ENCODE measurements around the gene CDK9. TPM values are rescaled to one million over a fixed set of nuclear protein-coding genes. Genes with fewer than 3 reads are reported as not detected.
"Not testable (repeated sequence)": the region's sequence is repeated elsewhere in the genome, so short reads cannot be mapped to it uniquely, and the experiment has no call there.

Gene CDK9
- total RNA-seq, 1 experiment from 2014 or later: 20.7 TPM

DNA sequence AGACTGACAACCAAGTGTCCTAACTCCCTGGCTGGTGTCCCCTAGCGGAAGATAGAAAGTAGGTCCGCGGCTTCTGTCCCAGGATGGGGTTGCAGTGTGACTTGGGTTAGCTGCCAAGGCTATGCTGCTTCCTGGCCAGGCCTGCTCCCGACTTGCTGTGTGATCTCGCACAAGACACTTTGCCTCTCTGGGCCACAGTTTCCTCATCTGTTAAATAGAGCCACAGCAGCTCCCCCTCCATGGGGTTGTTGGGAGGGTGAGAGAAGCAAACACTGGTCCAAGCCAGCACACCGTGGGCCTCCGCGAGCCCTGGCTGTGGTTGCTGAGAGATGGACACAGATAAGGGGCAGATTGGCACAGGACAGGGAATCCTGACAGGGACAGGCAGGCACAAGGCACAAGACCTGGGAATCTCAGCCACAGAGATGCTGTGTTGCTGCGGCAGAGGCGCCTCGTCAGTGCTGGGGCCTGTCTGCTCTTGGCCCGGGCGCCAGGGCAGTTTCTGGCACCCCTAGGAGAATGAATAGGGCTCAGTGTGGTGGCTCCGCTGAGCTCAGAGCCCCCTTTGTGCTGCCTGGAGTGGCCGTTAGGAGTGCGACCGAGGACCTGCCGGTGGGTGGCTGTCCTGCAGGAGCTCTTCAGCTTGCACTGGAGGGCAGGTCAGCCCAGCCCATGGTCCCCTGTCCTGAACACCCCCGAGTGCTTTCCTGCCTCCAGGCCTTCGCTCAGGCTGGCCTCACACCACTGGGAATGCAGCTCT is 5.5 kb upstream of the CDK9 start:
- DNase-seq (ENCODE audit: low read depth): no peak

DNA sequence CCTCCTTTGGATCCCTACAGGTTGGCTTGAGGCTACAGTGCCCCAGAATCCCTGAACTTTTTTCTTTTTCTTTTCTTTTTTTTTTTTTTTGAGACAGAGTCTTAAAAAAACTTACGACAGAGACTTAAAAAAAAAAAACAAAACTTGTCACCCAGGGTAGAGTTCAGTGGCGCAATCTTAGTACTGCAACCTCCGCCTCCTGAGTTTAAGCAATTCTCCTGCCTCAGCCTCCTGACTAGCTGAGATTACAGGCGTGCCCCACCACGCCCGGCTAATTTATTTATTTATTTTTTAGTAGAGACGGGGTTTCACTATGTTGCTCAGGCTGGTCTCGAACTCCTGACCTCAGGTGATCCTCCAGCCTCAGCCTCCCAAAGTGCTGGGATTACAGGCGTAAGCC is 4.9 kb upstream of the CDK9 start:
- DNase-seq (ENCODE audit: low read depth): not testable (repeated sequence)

DNA sequence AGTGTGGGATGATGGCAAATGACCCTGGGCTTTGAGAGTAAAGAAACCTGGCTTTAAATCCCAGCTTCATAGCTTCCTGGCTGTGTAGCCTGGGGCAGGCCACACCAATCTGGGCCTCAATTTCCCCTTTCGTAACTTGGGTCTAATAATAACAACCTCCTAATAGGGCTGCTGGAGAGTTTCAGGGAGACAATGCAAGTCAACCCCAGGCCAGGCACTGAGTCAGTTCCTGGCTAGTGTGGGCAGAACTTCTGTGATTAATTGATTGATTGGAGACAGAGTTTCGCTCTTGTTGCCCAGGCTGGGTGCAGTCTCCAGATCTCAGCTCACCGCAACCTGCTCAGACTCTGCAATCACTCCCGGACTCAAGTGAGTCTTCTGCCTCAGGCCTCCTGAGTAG is 4.0 kb upstream of the CDK9 start:
- no peak for DNase-seq (ENCODE audit: low read depth)

DNA sequence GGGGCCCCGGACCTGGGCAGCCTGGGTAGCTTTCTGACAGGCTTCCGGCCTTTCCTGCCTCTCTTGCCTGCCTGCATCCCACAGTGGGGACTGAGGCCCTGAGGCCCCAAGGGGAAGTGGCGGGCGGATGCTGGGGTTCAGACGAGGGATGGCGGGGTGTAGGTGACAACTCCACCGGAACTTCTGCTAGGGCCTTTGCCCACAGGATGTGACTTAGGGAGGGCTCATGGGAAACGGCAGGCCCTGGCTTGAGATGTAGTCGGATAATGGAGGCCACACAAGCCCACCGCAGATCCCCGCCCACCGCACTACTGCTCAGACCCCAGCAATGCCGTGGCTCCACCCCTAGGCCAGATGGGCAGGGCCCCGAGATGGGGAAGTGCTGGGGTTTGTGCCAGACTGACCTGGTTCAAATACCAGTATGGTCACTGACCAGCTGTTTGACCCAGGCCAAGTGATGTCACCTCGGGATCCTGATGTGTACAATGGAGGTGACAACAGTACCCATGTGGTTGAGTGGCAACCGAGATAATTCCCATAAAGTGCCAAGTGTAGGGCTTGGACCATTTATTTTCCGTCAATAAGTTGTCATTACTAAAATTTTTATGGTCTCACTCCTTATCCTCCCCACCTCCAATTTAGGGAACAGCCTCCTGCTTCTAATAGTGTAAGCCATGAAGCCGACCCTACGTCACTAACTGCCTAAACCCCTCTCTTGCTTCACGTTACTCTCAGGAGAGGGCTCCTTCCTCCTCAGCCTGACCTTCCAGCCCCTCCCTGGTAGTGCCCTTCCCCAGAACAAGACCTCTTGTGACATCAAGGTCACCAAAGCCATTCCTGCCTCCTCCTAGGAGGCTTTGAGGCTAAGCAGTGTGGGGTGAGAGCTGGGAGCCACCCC is 2.5 kb upstream of the CDK9 start:
- DNase-seq (ENCODE audit: low read depth): no peak

DNA sequence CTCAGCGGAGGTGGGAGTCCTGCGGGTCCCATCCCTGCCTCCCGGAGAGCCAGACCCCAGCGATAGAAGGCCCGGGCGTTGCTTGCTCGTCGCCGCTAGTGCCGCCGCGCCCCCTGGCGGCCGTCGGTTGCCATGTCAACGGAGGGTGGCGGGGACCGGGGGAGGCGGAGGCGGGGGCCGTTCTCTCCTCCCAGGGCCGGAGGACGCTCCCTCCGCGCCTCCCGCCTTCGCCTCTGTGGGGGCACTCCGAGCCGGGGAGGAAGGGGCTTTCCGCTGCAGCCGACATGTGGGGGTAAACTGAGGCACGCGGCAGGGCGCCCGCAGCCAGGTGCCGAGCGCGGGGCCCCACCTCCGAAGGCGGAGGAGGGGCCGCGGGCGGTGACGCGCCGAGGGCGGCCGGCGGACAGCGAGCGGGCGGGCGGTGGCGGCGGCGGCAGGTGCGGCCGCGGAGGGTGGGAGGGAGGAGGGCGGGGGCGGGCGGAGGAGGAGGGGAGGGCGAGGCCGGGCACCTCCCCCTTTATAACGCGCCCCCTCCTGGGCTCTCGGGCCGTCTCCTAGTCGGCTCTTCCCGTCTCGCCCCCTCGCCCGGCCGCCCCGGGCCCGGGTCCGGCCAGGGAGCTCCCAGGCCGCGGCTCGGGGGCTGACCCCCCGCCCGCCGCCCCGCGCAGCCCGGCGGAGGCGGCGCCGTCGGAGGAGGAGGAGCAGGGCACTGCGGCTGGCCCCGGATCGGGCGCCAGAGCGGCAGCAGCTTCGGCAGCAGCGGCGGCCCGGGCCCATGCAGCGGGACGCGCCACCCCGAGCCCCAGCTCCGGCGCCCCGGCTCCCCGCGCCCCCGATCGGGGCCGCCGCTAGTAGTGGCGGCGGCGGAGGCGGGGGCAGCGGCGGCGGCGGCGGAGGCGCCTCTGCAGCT is 556 bp upstream of the CDK9 start:
- peak; percentile 71 for DNase-seq (ENCODE audit: low read depth)

DNA sequence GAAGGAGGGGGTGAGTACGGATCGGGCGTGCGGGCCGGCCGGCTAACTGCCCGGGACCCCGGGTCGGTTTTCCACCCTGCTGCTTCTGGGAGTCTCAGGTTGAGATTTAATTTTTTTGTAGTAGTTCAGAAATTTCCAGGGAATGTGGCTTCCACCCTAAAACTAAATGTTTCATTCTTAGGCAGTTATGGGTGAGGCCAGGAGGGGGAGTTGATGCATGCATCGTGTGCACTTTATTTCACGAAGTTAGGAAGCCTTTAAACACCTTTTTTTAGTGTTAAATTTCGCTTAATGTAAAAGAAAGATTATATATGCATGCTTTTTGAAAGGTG is 905 bp downstream of the CDK9 start:
- no peak for DNase-seq (ENCODE audit: low read depth)

DNA sequence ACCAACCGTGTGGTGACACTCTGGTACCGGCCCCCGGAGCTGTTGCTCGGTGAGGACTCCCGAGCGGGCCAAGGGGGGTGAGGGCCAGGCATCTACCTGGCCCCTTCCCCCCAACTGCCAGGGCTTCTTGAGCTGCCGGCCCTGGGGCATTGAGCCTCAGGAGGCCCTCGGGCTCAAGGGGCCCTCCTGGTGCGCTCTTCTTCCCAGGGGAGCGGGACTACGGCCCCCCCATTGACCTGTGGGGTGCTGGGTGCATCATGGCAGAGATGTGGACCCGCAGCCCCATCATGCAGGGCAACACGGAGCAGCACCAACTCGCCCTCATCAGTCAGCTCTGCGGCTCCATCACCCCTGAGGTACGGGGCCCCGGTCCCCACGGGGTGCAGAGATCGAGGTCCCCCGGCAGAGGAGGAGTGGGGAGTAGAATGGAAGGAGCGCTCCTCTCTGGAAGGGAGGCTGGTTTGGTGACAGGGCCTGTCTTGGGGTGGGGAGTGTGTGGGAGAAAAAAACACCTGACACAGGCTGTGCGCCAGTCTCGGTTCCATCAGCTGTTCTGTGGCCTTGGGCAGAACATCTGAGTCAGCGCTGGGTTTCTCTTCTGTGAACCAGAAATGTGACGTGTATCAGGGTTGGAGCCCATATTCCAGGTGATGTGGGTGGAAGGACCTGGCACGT is 2.6 kb downstream of the CDK9 start:
- no peak for DNase-seq (ENCODE audit: low read depth)

DNA sequence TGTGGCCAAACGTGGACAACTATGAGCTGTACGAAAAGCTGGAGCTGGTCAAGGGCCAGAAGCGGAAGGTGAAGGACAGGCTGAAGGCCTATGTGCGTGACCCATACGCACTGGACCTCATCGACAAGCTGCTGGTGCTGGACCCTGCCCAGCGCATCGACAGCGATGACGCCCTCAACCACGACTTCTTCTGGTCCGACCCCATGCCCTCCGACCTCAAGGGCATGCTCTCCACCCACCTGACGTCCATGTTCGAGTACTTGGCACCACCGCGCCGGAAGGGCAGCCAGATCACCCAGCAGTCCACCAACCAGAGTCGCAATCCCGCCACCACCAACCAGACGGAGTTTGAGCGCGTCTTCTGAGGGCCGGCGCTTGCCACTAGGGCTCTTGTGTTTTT is 3.3 kb downstream of the CDK9 start:
- DNase-seq (ENCODE audit: low read depth): no peak

DNA sequence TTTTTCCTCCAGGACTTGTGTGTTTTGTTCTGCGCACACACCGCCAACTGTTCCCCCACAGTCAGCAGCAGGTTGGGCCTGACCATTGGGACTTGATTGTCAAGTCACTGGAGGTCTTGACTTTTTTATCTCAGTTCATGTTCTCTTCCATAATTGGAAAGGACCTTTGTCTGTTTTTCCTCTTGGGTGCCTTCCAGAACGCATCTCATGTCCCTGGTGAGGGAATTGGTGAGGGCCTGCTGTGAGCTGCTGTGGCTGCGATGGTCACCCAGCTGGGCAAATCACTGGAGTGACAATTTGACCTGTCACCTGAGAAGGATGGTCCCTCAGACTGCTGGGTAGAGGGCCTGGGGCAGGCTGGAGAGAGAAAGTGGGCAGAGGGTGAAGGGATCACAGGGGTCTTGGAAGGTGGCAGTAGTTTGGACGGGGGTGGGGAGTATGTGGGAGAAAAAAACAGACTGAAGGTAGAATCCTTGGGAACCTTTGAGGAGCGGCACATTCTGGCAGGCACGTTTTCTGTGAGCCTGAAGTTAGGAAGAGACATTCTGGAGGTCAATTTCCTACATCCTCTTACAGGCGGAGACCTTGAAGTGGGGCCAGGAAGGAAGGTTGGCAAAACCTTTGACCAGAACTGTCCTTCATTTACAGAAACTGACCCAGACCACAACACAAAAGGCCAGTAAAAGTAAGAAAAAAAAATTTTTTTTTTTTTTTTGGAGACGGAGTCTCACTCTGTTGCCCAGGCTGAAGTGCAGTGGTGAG is 4.4 kb downstream of the CDK9 start:
- DNase-seq (ENCODE audit: low read depth): no peak

DNA sequence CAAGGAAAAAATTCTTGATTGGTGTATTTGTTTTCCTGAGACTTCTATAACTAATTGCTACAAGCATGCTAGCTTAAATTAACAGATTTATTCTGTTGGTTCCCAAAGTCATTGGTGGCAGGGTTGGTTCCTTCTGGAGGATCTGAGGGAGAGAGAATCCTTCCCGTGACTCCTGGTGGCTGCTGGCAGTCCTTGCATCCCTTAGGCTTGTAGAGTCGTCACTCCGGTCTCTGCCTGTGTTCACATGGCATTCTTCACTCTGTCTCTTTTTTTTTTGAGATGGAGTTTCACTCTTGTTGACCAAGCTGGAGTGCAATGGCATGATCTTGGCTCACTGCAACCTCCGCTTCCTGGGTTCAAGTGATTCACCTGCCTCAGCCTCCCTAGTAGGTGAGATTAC is 5.3 kb downstream of the CDK9 start:
- DNase-seq (ENCODE audit: low read depth): no peak

DNA sequence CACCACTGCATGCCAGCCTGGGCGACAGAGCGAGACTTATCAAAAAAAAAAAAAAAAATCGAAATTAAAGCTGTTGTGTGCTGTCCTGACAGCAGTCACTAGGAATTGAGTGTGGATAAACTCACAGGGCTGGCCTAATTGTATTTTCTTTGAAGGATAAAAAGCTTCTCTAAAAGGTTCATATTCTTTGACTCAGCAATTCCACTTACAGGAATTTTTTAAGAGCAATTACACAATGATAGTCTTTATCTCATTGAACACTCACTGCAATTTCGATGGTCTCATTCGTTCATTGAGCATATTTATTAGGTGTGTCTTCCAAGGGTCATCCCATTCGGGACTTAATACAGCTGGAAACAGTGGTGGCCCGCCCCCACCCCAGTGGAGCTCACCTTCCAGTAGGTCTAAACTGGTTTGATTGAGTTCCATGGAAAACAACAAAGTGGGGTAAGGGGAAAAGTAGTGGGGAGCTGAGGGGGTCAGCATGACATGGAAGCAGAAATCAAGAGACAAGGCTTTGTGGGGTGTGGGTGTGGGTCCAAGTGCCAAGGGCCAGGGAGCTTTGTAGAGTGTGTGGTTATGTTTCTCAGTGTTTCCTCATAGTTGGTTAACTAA is 6.7 kb downstream of the CDK9 start:
- no peak for DNase-seq (ENCODE audit: low read depth)

DNA sequence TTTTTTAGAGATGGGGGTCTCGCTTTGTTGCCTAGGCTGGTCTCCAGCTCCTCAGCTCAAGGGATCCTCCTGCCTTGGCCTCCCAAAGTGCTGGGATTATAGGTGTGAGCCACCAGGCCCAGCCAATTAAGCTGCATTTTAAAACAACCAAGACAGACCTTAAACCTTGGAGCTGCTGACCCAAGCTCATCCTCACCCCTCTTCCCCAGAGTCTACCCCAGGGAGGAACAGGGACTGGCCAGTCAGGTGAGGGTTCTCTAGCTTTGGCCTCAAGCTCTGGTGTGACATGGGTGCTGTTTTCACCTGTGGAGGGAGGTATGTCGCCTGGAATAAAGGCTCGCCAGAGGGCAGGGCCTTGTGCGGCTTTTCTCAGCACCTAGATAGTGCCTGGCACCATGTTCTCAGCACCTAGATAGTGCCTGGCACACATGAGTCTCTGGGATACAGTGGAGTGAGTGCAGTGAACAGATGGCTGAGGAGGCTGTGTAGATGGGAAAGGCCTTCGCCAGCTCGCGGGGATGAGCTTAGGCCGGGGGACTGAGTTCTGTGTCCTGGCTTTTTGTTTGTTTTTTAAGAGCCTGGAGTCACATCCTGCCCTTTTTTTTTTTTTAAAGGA is 7.4 kb downstream of the CDK9 start:
- no peak for DNase-seq (ENCODE audit: low read depth)

DNA sequence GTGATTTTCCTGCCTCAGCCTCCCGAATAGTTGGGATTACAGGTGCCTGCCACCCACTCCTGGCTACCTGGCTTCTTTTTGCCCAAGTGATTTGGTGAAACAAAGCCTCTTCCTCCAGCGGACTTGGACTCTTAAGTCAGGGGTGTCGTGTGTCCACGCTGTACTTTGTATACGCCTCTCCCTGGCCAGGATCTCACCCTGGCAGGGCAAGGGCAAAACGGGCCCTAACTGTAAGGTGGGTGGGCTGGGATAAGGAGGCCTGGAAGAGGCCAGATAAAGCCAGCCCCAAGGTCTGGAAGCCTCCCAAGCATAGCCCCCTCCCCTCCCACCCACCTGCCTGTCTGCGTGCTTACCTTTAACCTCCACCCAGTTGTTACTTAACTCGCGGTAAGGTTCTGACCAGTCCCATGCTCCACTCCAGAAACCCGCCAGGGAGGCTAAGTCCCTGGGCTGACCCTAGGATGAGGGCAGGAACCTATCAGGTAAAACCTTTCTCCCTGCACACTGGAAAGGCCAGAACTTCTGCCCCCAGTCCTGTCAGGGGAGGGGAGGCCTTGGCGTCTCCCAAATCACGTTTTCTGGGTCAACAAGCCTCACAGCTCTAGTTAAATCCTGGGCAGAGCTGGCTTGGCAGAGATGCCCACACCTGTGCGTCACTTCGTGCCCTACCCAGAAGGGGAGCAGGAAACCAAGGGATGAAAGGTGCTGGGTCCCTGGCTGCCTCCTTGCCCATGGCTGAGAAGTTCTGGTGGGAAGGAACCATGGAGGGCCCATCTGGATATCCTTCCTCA is 8.4 kb downstream of the CDK9 start:
- DNase-seq (ENCODE audit: low read depth): no peak

DNA sequence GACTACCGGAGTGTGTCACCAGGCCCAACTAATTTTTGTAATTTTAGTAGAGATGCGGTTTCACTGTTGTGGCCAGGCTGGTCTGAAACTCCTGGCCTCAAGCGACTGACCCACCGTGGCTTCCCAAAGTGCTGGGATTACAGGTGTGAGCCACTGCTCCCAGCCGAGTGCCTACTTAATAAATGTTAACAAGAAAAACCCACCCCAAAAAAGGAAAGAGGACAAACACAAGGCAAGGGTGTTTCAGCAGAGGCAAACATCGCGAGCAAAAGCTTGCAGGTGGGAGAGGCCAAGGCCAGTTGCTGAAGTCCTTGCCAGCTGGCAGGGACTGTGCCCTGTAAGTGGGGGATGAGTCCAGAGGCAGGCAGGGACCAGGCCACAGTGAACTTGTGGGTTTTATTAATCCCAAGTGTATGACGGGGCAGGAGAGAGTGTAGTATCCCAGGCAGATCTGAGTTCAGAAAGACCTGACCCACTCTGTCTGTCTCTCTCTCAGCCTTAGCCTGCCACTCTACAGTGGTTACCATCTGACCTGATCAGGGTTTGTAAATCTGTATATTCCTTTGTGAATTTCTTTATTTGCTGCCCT is 10.5 kb downstream of the CDK9 start:
- DNase-seq (ENCODE audit: low read depth): peak; percentile 82

DNA sequence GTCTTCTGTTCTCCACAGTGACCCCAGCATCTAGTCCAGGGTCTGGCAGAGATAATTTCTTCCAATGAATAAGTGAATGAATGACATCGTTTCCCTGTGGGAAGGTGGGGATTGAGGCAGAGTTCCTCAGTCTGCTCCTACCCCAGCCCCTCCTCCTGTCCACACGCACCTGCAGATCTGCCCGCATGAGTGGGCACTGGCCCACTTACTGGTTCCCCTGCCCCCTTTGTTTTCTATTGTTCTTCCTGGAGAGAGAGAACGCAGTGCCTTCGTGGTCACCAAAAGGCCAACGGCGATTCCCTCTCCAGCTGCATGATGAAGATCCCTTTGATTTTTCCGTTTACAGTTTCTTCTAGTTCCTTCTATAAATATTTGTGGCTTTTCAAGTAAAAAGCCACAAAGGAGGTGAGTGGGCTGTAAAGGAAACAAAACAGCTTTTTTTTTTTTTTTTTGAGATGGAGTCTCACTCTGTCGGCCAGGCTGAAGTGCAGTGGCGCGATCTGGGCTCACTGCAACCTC is 11.1 kb downstream of the CDK9 start:
- DNase-seq (ENCODE audit: low read depth): peak; percentile 84

DNA sequence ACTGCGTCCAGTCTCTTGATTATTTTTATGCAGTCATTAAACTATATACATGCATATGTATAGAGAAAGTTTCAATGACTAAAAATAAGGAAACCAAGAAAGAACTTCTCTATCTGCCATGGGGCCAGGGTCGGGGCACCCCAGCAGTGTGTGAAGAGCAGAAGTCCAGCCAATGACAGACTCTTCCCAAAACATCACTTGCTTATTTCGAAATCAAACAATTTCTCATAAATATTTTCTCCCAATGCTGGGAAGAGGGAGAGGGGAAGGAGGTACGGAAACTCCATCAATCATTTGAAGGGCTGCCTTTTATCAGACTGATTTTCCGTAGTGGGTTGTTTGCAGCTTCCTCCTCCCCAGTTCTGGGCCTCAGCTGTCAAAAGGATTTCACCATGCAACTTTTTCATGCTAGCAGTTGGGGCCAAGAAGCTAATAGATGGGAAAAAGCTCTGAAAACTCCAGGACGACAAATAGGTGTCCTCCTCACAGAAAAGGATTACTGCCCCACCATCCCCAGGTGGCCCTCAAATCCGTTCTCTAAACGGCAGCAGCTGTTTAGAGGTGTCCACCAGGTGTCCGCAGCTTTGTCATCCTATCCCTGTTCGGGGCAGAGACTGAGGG is 16.2 kb downstream of the CDK9 start:
- no peak for DNase-seq (ENCODE audit: low read depth)

DNA sequence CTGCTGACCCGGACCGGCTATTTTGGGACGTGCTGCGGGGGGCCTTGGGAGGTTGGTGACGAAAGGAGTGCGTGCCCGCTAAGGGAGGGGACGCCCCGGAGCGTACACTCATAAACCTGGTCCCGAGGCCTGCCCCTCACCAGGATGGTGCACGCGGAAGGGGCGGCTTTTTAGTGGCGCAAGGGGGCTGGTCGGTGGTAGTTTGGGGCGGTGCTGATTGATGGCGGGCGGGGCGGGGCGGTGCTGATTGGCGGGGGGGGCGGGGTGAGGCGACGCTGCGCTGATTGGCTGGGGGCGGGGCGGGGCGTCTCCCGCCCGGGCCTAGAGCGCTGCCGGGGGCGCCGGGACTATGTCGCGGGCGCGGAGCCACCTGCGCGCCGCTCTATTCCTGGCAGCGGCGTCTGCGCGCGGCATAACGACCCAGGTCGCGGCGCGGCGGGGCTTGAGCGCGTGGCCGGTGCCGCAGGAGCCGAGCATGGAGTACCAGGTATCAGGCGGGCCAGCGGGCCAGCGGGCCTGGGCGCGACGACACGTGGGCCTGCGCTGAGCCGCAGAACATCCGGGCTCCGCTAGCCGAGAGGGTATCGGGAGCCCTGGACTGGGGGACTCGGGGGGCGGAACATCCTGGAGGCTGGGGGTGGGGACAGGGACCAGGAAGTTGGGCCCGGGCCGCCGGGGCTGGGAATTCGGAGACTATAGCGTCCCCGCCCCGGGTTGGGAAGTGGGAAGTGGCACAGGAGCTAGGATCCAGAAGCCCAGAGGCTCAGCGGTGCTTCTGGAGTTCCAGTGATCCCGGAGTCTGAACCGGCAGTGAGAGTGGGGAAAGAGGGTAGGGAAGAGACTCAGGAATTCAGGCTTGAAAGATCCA is 17.0 kb downstream of the CDK9 start, which contains the start of gene FPGS:
TSS of gene FPGS (plus strand) at position 307 of the 868 bp plus-strand sequence. CDS start at position 350, 43 bp downstream.
- DNase-seq (ENCODE audit: low read depth): peak; percentile 86

Measured in RPMI7951 (cell line).